ENCODE results near the gene KLK14.

The KLK14 gene

GRCh38 chr19:51060336-51060735 lies 22.4 kb downstream of the KLK14 start:
- H3K9me3 ChIP-seq: no peaks in the 10 kb centered on the region
- no peak overlapping the region for H3K27ac ChIP-seq
- peaks cover 0 to 20% of the 10 kb centered on the region in 2 donors for H3K27me3 ChIP-seq
- intact Hi-C loops (cut with DNase I; ENCODE audit: low total_unique reads): no loop called here
- no peak for TF ChIP-seq CTCF (IDR thresholded peaks at IDR 0.05)
- H3K4me3 ChIP-seq: no peak overlapping the region
- H3K4me1 ChIP-seq: no peaks in the 10 kb centered on the region
- no peaks in the 10 kb centered on the region for H3K36me3 ChIP-seq
- DNase-seq: no peak

DNA sequence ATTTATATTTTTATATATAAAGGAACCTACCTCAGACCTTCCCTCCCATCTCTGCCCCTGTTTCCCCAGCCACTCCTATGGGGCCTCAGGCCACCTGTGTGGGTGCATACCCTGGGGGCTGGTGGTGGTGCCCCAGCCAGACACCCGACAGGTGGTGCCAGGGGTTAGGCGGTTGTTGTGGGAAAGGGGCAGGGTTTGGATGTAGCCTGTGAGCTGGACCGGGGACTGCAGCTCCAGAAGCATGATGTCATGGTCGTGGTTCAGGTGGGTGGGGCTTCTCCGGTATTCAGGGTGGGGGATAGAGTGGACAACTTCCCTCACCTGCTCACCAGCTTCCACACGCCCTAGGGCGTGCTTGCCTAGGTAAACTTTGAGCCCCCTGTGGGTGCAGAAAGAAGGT lies 23.0 kb downstream of the KLK14 start:
- DNase-seq: no peak
- no peaks in the 10 kb centered on the region for H3K9me3 ChIP-seq
- H3K4me3 ChIP-seq: no peak overlapping the region
- intact Hi-C loops (cut with DNase I; ENCODE audit: low total_unique reads): no loop called here
- no peak for TF ChIP-seq CTCF (IDR thresholded peaks at IDR 0.05)
- H3K27ac ChIP-seq: no peak overlapping the region
- H3K27me3 ChIP-seq: peaks cover 0 to 14% of the 10 kb centered on the region in 2 donors
- H3K36me3 ChIP-seq: no peaks in the 10 kb centered on the region
- no peaks in the 10 kb centered on the region for H3K4me1 ChIP-seq

GRCh38 chr19:51055866-51056265 lies 26.8 kb downstream of the KLK14 start:
- Histone ChIP-seq H3K36me3 (no peaks in the 10 kb centered on the region), H3K27me3 (peaks cover 0 to 3% of the 10 kb centered on the region in 2 donors), H3K9me3 (no peaks in the 10 kb centered on the region), H3K4me1 (no peaks in the 10 kb centered on the region), H3K27ac (no peak overlapping the region), H3K4me3 (no peak overlapping the region)
- DNase-seq: no peak
- no peak for TF ChIP-seq CTCF (IDR thresholded peaks at IDR 0.05)
- intact Hi-C loops (cut with DNase I; ENCODE audit: low total_unique reads): no loop called here

DNA sequence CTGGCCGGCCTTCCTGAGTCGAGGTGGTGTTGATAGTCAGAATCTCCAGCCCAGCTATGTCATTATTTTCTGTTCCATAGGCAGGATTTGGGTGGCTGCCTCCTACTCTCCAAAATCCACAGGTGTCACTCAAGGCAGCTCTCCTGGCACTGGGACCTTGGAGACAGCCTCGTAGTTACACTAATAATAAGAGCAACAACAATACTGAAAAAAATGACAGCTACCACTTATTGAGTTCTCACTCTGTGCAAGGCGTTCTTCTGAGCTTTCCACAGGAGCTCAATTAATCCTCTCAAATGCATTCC lies 35.7 kb downstream of the KLK14 start:
- H3K9me3 ChIP-seq: peaks cover 0 to 4% (median 0%) of the 10 kb centered on the region in 3 donors
- H3K4me1 ChIP-seq: no peaks in the 10 kb centered on the region
- no peak overlapping the region for H3K4me3 ChIP-seq
- H3K27ac ChIP-seq: no peak overlapping the region
- H3K36me3 ChIP-seq: no peaks in the 10 kb centered on the region
- no peak for DNase-seq
- intact Hi-C loops (cut with DNase I; ENCODE audit: low total_unique reads): no loop called here
- no peaks in the 10 kb centered on the region for H3K27me3 ChIP-seq
- no peak for TF ChIP-seq CTCF (IDR thresholded peaks at IDR 0.05)

GRCh38 chr19:51044327-51044726 lies 38.4 kb downstream of the KLK14 start:
- DNase-seq: no peak
- no peaks in the 10 kb centered on the region for H3K4me1 ChIP-seq
- no peaks in the 10 kb centered on the region for H3K36me3 ChIP-seq
- H3K9me3 ChIP-seq: no peaks in the 10 kb centered on the region
- no peaks in the 10 kb centered on the region for H3K27me3 ChIP-seq
- no peak overlapping the region for H3K4me3 ChIP-seq
- H3K27ac ChIP-seq: no peak overlapping the region
- TF ChIP-seq CTCF (IDR thresholded peaks at IDR 0.05): no peak
- intact Hi-C loops (cut with DNase I; ENCODE audit: low total_unique reads): no loop called here

DNA sequence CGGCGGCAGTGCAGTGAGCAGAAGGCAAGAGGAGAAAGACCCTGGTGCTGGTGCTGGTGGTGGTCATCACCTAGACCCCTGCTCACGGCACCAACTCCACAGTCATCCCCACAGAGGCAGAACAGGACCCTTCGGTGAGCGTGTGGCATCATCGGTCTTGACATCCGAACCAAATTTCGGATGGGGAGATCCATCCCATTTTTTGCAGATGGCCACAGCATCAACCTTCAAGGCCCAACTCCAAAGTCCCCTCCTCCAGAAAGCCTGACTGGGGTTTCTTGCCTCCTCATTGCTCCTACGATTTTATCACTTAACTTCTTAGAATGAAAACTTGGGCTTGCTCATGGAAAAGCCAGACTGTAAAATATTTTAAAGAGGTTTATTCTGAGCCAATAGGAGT lies 39.2 kb downstream of the KLK14 start:
- Histone ChIP-seq H3K27ac (no peak overlapping the region), H3K4me3 (no peak overlapping the region), H3K36me3 (no peaks in the 10 kb centered on the region), H3K9me3 (no peaks in the 10 kb centered on the region), H3K4me1 (no peaks in the 10 kb centered on the region), H3K27me3 (no peaks in the 10 kb centered on the region)
- no peak for TF ChIP-seq CTCF (IDR thresholded peaks at IDR 0.05)
- intact Hi-C loops (cut with DNase I; ENCODE audit: low total_unique reads): no loop called here
- DNase-seq: no peak
